HG02610 (cell line): Measurements from ENCODE around the gene PCDH9.

ENCODE experiments used
- ATAC-seq: cut with Tn5 transposase; IDR thresholded peaks from one replicate; pipeline ENCODE4 v1.9.1; 2021; ENCODE audit warnings: mild to moderate bottlenecking, moderate library complexity; ENCODE audit not compliant: unreplicated experiment

PCDH9 gene

DNA sequence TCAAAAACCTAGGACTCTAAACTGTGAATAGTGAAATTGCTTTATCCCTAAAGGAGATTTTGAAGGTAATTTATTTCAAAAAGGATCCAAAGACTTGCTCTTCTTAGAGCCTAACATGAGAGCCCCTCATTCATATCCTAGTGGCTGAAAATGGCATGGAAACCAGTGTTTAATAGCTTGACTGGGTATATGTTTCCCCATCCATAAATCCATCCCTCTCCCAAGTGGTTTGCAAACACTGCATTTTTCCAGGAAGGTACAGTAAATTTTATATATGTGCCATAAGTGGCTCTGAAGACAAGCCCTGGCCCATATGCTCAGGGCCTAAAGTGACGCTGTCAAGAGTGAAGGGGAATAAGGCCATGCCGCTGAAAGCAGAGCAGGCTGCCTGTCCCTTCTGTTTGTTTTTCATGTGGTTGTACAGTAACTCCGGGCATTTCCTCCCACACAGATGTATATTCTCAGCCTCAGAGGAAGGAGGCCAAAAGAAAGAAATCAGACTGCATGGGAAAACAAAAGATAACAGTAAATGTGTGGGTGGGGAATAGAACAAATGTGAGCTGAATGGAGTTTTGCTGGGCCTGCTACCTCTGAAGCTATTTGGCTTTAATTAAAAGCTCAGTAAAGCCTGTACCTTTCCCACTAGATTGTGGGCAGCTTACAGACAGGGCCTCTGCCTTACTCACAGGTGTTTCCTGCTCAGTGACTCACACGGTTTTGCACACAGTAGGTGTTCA lies 181.9 kb downstream of the PCDH9 start:
- ATAC-seq, result peak; percentile 92

DNA sequence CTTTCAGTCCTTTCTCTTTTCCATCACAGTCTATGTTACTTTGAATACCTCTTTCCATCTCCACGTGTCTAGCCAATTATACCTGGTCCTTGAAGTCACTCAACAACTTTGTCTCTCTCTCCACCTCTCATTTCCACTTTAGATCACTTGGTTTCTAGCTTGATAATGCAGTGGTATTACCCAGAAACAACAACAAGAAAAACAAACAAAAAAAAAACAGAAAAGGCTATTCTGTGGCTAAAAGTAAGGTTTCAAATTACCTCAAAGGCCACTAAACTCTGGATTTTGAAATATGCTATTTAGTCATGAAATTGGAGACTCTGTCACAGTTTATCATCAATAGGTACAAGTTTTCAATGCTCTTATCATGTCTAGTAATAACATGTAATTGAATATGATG lies 184.8 kb downstream of the PCDH9 start:
- no peak for ATAC-seq

DNA sequence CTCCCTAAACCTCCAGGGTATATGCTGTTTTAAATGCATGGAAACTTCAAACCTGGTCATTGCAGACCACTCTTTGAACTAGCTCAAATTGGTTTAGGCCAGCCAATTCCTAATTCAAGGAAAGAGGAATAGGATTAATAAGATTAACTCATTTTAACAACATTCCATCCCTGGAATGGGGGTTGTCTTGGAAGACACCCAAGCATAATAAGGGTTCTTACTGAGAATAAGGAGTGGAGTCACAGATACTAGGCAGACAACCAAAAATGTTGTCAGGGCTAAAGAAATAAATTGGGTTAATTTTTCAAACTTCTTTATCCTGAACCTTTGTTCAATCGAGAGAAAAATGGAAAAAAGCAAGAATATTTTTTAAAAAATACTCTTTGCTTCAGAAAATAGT lies 186.2 kb downstream of the PCDH9 start:
- no peak for ATAC-seq

- ATAC-seq, result no peak
Observed at GRCh38 chr13:67042556-67042955, 187.6 kb downstream of the PCDH9 start.

DNA sequence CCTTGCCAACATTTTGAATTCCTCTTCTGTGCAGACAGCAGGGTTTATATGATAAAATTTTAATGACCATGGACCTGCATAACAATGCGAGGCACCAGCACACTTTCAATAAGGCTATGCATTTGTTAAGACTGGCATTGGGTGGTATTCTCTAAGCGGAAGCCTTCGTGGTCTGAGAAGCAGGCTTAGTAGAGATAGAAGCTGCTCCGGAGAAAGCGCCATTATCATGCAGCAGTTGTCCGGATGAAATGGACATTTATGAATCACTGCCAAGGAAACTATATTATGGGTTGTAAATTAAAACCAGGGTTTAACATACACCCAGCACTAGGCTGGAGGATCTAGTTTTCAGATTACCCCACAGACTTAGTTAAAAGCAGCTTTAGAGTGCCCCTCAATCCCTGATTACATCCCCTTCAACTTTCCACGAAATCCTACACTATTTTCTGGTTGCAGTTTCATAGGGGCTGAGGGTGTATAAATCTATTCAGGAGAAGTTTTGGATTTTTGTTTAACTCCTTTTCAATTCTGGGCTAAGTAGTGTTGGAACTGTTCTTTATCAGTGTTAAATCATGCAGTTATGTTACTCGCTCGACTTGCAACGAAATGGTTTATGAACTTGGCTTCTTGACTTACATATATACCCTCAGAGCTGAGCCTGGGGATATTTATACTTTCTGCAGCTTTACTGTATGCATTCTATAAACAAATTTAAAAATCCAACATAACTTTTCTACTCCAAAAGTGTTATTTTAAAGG lies 193.3 kb downstream of the PCDH9 start:
- ATAC-seq, result no peak

DNA sequence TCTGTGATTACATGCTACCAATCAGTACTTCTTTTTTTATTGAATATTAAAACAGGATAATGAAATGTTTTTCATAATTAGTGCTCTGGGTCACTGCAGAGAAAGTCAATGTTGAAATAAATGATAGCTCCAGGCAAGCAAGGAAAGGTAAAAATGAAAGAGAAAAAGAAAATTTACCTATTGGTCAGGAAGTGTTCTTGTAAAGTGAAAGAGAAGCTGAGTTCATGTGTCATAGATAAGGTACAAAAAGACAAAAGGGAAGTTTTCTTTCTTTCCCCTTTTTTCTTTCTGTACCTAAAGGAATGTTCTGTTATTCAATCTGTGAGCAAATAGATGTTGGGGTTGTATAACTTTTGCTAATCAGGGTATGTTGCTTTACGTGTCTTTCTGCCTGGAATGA lies 197.0 kb downstream of the PCDH9 start:
- ATAC-seq, result no peak

- ATAC-seq, result no peak
Observed at GRCh38 chr13:67023130-67023876, 206.8 kb downstream of the PCDH9 start.

DNA sequence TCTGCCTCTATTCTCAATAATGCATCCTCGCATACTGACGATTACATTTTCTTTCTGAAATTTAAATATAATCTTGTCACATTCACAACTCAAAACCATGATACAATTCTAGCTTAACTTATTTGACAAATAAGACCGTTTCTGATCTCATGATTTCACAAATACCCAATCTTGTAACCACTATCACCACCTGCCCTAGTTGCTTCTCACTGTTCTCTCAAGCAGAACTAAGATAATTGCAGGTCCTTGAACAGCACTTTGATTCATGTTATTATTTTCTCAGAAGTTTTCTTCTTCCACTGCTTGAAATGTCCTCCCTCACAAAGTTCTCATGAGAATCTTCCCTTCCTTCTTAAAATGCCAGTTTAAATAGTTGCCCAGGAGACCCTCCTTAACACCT lies 211.4 kb downstream of the PCDH9 start:
- ATAC-seq, result no peak

DNA sequence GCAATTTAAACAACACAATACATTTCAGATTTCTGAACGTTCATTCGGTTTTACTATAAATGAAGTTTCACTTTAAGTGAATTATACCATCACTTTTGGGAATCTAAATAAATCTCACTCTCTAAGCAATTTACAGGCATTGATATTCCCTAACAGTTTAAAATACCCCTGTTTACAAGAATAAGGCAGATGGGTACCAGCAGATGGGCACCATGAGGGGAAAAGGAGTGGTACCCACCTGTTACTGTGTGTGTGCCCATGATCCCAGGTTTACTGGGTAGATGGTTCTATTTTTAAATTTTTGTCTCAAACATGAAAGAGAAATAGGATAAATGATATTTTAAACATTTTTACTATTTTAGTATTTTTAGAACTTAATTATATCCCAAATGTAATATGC lies 212.9 kb downstream of the PCDH9 start:
- ATAC-seq, result no peak

GRCh38 chr13:67015976-67016600 lies 214.0 kb downstream of the PCDH9 start:
- no peak for ATAC-seq

DNA sequence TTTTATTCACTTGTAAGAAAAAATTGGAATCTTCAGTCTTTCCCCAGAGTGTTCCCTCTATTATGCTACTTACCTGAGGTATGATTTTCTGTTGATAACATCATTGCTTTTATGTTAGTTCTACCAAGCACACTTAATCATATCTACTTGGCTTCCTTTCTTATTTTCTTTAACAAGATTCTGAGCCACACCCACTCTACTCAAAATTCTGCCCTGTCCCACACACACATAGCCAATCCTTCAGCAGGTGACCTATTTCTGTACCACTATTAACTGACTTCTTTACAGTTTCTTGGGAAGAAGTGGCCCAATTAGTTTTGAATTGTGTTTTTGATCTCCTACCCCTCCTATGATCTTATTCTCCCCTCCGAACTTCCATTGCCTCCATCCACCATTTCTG lies 215.7 kb downstream of the PCDH9 start:
- no peak for ATAC-seq

DNA sequence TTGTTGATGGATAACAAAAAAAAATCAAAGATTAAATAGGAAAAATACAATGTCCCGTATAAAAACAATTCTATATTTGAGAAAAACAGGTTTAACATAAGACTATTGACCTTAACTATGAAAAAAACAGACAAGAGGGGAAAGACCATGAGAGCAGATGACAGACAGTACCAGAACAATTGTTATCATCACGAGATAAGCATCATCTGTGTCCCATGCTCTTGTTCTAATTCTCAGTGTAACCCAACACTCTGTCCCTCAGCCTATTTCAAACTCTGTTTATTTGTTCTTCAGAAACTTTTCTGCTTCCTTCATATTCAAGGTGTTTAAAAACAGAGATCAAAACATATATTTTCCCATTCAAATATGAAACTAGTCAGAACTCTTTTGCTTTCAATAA lies 216.4 kb downstream of the PCDH9 start:
- no peak for ATAC-seq

DNA sequence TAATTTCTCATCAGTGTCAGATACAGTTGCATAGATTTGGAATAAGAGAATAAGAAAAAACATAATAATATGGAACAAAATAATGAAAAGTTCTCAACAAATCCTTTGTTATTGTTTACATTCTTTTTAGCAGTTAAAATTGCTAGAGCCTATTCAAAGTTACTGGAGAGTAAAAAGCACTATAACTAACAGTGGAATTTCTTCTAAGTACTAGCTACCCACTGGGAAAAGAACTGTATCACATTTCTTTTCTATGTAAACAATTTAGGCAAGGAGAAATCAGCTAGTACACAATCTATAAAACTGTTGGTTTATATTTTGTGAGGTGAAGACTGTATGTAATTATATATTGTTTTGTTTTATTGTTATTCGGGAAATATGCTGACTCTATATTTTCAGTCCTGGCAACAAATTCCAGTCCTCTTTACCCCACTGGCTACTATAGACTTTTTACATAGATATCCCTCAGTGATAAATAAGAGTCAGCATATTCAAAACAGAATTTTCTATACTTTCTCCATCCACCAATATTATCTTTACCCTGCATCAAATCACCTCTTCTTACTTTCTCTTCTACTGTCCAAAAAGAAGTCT lies 222.0 kb downstream of the PCDH9 start:
- ATAC-seq, result no peak

GRCh38 chr13:67004511-67004910 lies 225.6 kb downstream of the PCDH9 start:
- no peak for ATAC-seq

DNA sequence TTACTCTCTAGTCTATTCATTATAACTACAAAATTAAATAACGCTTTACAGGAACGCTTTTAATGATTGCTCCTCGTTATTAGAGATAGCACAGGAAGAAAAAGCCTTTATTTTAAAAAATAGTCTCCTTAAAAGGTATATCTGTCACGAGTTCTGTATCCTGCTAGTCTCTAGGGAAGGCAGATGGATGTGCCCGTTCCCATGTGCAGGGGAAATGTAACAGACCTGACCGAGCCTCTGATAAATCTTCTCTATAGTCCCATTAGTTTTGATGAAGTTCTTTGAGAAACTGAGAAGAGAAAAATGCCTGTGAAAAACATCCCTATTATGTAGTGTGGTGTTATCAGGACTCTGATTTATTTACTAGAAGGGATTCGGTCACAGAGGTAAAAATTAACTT lies 226.4 kb downstream of the PCDH9 start:
- ATAC-seq, result no peak

DNA sequence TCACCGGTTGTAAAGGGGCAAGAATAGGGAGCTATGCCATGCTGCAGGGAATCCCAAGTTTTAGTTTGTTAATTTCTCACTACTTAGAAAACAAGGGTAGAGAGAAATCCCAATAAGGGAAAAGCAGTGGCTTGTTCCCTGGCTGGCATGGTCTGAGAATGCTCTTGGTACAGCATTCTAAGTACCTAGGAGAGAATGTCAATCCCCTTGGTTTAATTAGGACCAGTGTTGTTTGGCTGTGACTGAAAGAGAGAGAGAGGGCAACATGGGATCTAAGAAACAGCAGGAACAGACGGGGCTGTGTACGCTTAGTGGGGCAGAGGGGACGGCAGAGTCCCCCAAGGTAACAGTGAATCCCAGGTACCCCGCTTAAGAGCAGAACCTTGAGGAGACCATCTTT lies 228.8 kb downstream of the PCDH9 start:
- ATAC-seq, result no peak

- ATAC-seq, result no peak
Observed at GRCh38 chr13:66996503-66996902, 233.6 kb downstream of the PCDH9 start.

GRCh38 chr13:66995203-66995611 lies 234.9 kb downstream of the PCDH9 start:
- peak; percentile 80 for ATAC-seq

GRCh38 chr13:66994517-66995202 lies 235.5 kb downstream of the PCDH9 start:
- peak; percentile 42 for ATAC-seq

- ATAC-seq, result peak; percentile 57
Observed at GRCh38 chr13:66994097-66994496, 236.0 kb downstream of the PCDH9 start.
